ENCODE results near the gene TACO1.

GRCh38 chr17:63610854-63611253 is 10.2 kb downstream of the TACO1 start:
- no peak for TF ChIP-seq CTCF (conservative IDR thresholded peaks at IDR 0.05 in 1 of 2, IDR thresholded peaks at IDR 0.05 in 1 of 2; ENCODE audit: low read depth in 1 of 2, low read length in 2 of 2)
- no peak for TF ChIP-seq EZH2 (IDR thresholded peaks at IDR 0.05; ENCODE audit: low read length, missing control alignments)

Data from fibroblast of lung (primary cell).